Gastrocnemius medialis (tissue), 4 donors: ENCODE data around the gene SIK2. TPM values are rescaled to one million over a fixed set of nuclear protein-coding genes. Genes with fewer than 3 reads are reported as not detected.

ENCODE experiments used
- ATAC-seq, 2 donors: fragments of 150-250 bp; one replicate each; pipeline ENCODE4 v1.9.1; 2016
- DNase-seq, 2 donors: peaks; one replicate each; pipeline ENCODE4 v3.0.0-alpha.2; 2019
- H3K27ac ChIP-seq, 4 donors: fragments of 200-600 bp; sonication (generic); 1 replicate in 1 of 4; 2 replicates in 3 of 4; pipeline ENCODE4 v1.5.1; 2016 to 2018; ENCODE audit warnings: mild to moderate bottlenecking in 2 of 4, moderate library complexity in 1 of 4
- H3K27me3 ChIP-seq, 3 donors: fragments of 200-600 bp; sonication (generic) in 2 of 3; 1 replicate in 1 of 3; 2 replicates in 2 of 3; pipeline versions ENCODE4 v1.5.1 to v1.6.0; 2016 to 2019; ENCODE audit warnings: mild to moderate bottlenecking in 1 of 3, moderate library complexity in 1 of 3
- H3K36me3 ChIP-seq, 2 donors: fragments of 200-600 bp; sonication (generic) in 1 of 2; one replicate each; pipeline ENCODE4 v1.5.1; 2017 to 2018
- H3K4me1 ChIP-seq, 2 donors: fragments of 200-600 bp; sonication (generic) in 1 of 2; one replicate each; pipeline ENCODE4 v1.5.1; 2016 to 2017; ENCODE audit warnings: mild to moderate bottlenecking in 2 of 2
- H3K4me3 ChIP-seq, 4 donors: fragments of 200-600 bp; sonication (generic) in 3 of 4; 1 replicate in 1 of 4; 2 replicates in 3 of 4; pipeline ENCODE4 v1.5.1; 2016 to 2019; ENCODE audit warnings: mild to moderate bottlenecking in 2 of 4
- H3K9me3 ChIP-seq, 3 donors: fragments of 200-600 bp; sonication (generic) in 2 of 3; 1 replicate in 1 of 3; 2 replicates in 2 of 3; pipeline ENCODE4 v1.5.1; 2016 to 2019
- POLR2A ChIP-seq, 2 donors: fragments of 450-650 bp; IDR thresholded peaks; one replicate each; pipeline ENCODE4 v1.6.1; 2017; ENCODE audit warnings: antibody characterized with exemption in 2 of 2, mild to moderate bottlenecking in 2 of 2, moderate library complexity in 2 of 2
- in situ Hi-C, 4 donors: fragments of 200-750 bp; cut with MboI; loops; one replicate each; pipeline versions ENCODE4 v1.15.0 to v1.8.0; 2017; ENCODE audit warnings: low sequenced_read_pairs in 4 of 4
- intact Hi-C: fragments of 100-400 bp; cut with DNase I; formaldehyde crosslinking; loops from one replicate; pipeline ENCODE4 v1.15.1; 2023; ENCODE audit warnings: low total_unique reads
- total RNA-seq, 4 donors: library from RNA; depleted of rRNA; stranded (reverse); fragments of >200 nt; gene quantifications; one replicate each; pipeline versions ENCODE4 v1.1.0 to v1.2.3, GENCODE V29; 2016
- TF ChIP-seq, protein P1 (sequence below), 5 experiments: fragments of 450-650 bp in 3 of 5; fragments of 200-600 bp in 2 of 5; sonication (generic) in 2 of 5; IDR thresholded peaks in 4 of 5; conservative IDR thresholded peaks in 1 of 5; 1 replicate in 4 of 5; 2 replicates in 1 of 5; pipeline ENCODE4 v1.5.1; 2016 to 2019; ENCODE audit warnings: antibody characterized with exemption in 5 of 5, mild to moderate bottlenecking in 3 of 5, moderate library complexity in 3 of 5

SIK2 gene
- total RNA-seq, 4 donors from 2014 or later: 16.5 to 98.7 (median 43.8) TPM

DNA sequence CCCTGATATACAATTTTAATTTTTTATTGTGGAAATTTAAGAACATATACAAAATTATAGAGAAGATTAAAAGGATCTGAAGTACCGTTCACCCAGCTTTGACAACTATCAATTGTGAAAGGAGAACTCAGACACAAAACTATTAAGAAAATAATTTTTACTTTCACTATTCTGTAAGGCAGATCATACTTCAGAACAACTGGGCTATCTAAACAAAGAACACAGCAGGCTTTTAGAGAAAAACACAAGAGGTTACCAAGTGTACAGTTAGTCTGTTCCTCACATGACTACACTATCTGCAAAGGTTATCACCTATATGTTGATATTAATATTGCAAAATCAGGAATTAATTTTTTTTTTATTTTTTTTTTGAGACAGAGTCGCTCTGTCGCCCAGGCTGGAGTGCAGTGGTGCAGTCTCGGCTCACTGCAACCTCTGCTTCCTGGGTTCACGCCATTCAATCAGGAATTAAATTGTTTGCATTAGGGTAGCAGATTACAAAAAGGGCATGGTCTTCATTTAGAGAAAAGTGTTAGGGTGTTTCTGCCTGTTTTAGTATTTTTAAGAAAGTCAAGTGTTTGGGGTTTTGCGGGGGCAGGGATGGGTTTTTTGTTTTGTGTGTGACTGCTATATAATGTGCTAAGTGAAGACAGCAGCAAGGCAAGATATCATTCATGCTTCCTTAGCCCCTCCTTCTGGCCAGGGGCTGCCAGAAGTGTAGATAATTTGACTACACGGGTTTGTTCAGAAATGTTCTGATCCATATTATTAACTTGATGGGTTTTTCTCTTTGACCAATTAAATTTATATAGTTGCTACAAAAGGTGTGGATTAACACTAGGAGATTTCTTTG is 27.6 kb upstream of the SIK2 start:
- H3K27ac ChIP-seq: peak overlapping the region; percentile 49 to 79 (median 68)
- no peaks in the 10 kb centered on the region for H3K36me3 ChIP-seq
- intact Hi-C loops: no loop called here
- TF ChIP-seq, protein P1, sequence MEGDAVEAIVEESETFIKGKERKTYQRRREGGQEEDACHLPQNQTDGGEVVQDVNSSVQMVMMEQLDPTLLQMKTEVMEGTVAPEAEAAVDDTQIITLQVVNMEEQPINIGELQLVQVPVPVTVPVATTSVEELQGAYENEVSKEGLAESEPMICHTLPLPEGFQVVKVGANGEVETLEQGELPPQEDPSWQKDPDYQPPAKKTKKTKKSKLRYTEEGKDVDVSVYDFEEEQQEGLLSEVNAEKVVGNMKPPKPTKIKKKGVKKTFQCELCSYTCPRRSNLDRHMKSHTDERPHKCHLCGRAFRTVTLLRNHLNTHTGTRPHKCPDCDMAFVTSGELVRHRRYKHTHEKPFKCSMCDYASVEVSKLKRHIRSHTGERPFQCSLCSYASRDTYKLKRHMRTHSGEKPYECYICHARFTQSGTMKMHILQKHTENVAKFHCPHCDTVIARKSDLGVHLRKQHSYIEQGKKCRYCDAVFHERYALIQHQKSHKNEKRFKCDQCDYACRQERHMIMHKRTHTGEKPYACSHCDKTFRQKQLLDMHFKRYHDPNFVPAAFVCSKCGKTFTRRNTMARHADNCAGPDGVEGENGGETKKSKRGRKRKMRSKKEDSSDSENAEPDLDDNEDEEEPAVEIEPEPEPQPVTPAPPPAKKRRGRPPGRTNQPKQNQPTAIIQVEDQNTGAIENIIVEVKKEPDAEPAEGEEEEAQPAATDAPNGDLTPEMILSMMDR (IDR thresholded peaks at IDR 0.05 in 4 of 5, conservative IDR thresholded peaks at IDR 0.05 in 1 of 5): no peak
- no peak for TF ChIP-seq POLR2A (IDR thresholded peaks at IDR 0.05)
- H3K27me3 ChIP-seq: no peaks in the 10 kb centered on the region
- peak overlapping the region; percentile 6 to 26 (median 16) for H3K4me3 ChIP-seq
- DNase-seq (no peak), ATAC-seq (peak; percentile 25 to 43)
- H3K9me3 ChIP-seq: no peaks in the 10 kb centered on the region
- in situ Hi-C loops: loop anchor here in 1 of 4 donors (10.0 kb wide), 1 partner anchor 270 kb away; no protein-coding TSS in a partner anchor
- H3K4me1 ChIP-seq: peaks cover 17 to 21% of the 10 kb centered on the region in 2 donors

DNA sequence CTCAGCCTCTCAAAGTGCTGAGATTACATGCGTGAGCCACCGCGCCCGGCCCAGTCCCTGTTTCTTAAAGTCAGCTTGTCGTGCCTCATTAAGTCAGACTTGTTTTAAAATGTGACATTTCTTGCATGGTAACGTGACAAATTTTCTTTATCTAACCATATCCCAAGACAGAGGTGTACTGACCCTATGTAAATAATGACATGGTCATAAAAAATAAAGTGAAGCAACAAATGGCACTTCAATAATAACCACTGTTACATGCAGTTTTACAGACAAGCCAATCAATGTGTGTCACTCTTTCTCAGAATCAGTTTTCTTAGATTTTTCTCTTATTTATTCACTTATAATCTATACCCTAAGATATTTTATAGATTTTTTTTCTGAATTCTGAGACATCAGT is 26.5 kb upstream of the SIK2 start:
- no peak overlapping the region for H3K27ac ChIP-seq
- no peak overlapping the region for H3K4me3 ChIP-seq
- H3K9me3 ChIP-seq: no peaks in the 10 kb centered on the region
- no peak for DNase-seq
- intact Hi-C loops: no loop called here
- no peak for TF ChIP-seq POLR2A (IDR thresholded peaks at IDR 0.05)
- TF ChIP-seq, protein P1 (IDR thresholded peaks at IDR 0.05 in 4 of 5, conservative IDR thresholded peaks at IDR 0.05 in 1 of 5): no peak
- in situ Hi-C loops: loop anchor here in 1 of 4 donors (10.0 kb wide), 1 partner anchor 269 kb away; no protein-coding TSS in a partner anchor
- no peaks in the 10 kb centered on the region for H3K27me3 ChIP-seq
- ATAC-seq: no peak
- peaks cover 17 to 21% of the 10 kb centered on the region in 2 donors for H3K4me1 ChIP-seq
- H3K36me3 ChIP-seq: no peaks in the 10 kb centered on the region

DNA sequence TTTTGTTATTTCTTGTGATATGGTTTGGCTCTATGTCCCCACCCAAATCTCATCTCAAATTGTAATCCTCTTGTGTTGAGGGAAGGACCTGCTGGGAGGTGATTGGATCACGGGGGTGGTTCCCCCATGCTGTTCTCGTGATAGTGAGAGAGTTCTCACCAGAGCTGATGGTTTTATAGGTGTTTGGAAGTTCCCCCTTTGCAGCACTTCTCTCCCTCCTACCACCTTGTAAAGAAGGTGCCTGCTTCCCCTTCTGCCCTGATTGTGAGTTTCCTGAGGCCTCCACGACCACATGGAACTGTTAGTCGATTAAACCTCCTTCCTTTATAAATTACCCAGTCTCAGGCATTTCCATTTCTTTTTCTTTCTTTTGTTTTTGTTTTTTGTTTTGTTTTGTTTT is 24.4 kb upstream of the SIK2 start:
- TF ChIP-seq, protein P1 (IDR thresholded peaks at IDR 0.05 in 4 of 5, conservative IDR thresholded peaks at IDR 0.05 in 1 of 5): no peak
- TF ChIP-seq POLR2A (IDR thresholded peaks at IDR 0.05): no peak
- in situ Hi-C loops: loop anchor here in 1 of 4 donors (10.0 kb wide), 1 partner anchor 267 kb away; no protein-coding TSS in a partner anchor
- ATAC-seq (no peak), DNase-seq (no peak)
- Histone ChIP-seq H3K4me3 (no peak overlapping the region), H3K27ac (no peak overlapping the region), H3K27me3 (no peaks in the 10 kb centered on the region), H3K9me3 (no peaks in the 10 kb centered on the region), H3K4me1 (peaks cover 17 to 21% of the 10 kb centered on the region in 2 donors), H3K36me3 (no peaks in the 10 kb centered on the region)
- intact Hi-C loops: no loop called here

DNA sequence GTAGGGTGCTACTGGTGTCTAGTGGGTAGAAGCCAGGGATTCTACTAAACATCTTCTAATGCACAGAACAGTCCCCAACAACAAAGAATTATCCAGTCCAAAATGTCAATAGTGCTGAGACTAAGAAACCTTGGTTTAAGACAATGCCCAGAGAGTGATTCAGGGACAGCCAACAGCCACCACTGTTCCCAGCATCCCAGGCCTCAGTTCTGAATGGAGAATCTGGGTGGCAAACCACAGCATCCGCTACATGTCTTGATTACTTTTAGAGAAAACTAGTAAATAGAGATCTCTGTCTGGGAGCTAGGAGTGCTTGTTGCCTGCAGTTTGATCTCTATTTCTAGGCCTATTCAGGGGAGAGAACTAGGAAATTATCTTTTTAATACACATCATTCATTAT is 20.9 kb upstream of the SIK2 start:
- intact Hi-C loops: no loop called here
- no peak for ATAC-seq
- no peak for DNase-seq
- in situ Hi-C loops: no loop called here
- no peaks in the 10 kb centered on the region for H3K4me1 ChIP-seq
- H3K27ac ChIP-seq: no peak overlapping the region
- TF ChIP-seq POLR2A (IDR thresholded peaks at IDR 0.05): no peak
- TF ChIP-seq, protein P1 (IDR thresholded peaks at IDR 0.05 in 4 of 5, conservative IDR thresholded peaks at IDR 0.05 in 1 of 5): no peak
- H3K36me3 ChIP-seq: no peaks in the 10 kb centered on the region
- H3K9me3 ChIP-seq: no peaks in the 10 kb centered on the region
- no peak overlapping the region for H3K4me3 ChIP-seq
- no peaks in the 10 kb centered on the region for H3K27me3 ChIP-seq
